B cell (primary cell): ENCODE measurements around the gene ITGB4. TPM values are rescaled to one million over a fixed set of nuclear protein-coding genes. Genes with fewer than 3 reads are reported as not detected.

ENCODE experiments used
- ATAC-seq: fragments of 200-7000 bp; cut with Tn5 transposase; one replicate; pipeline ENCODE4 v1.10.0; 2021; ENCODE audit warnings: low read depth, mild to moderate bottlenecking, moderate number of reproducible peaks, moderate library complexity
- CTCF ChIA-PET: fragments of 350-600 bp; sonication (Branson Sonifier 250); formaldehyde crosslinking; loops from one replicate; lab custom pipeline; 2021; ENCODE audit warnings: antibody characterized with exemption, inconsistent platforms; lab: Charles Lee
- POLR2A ChIA-PET: fragments of 350-600 bp; sonication (Branson Sonifier 250); formaldehyde crosslinking; loops from one replicate; lab custom pipeline; 2021; ENCODE audit warnings: antibody characterized with exemption; lab: Charles Lee
- DNase-seq: peaks from one replicate; pipeline ENCODE4 v3.0.0; 2013
- H2AFZ ChIP-seq: 2 replicates; pipeline ENCODE4 v1.6.1; 2012; ENCODE audit warnings: mild to moderate bottlenecking, low read depth, low read length; ENCODE audit not compliant: insufficient read depth, poor library complexity, severe bottlenecking
- H3K27ac ChIP-seq, 2 donors: 1 replicate in 1 of 2; 2 replicates in 1 of 2; pipeline ENCODE4 v1.5.1; 2012 to 2013; ENCODE audit warnings: low read length in 2 of 2, mild to moderate bottlenecking in 2 of 2, moderate library complexity in 1 of 2
- H3K27me3 ChIP-seq, 4 experiments: fragments of 200-600 bp in 1 of 4; sonication (generic) in 1 of 4; replicated peaks in 1 of 4; 1 replicate in 2 of 4; 2 replicates in 2 of 4; pipeline versions ENCODE4 v1.6.1 to v1.7.0; 2013 to 2016; ENCODE audit warnings: low read length in 3 of 4, mild to moderate bottlenecking in 2 of 4, mixed read lengths in 1 of 4, moderate library complexity in 1 of 4; ENCODE audit not compliant: insufficient read depth in 4 of 4, control insufficient read depth in 3 of 4; ENCODE audit errors: control extremely low read depth in 1 of 4
- H3K36me3 ChIP-seq, 2 experiments: replicated peaks in 1 of 2; 1 replicate in 1 of 2; 2 replicates in 1 of 2; pipeline versions ENCODE4 v1.6.1 to v1.7.1; 2013; ENCODE audit warnings: low read length in 1 of 2; ENCODE audit not compliant: insufficient read depth in 2 of 2, control insufficient read depth in 1 of 2; ENCODE audit errors: control extremely low read depth in 1 of 2, extremely low read depth in 1 of 2
- H3K4me1 ChIP-seq, 2 donors: fragments of 200-600 bp in 1 of 2; sonication (generic) in 1 of 2; 1 replicate in 1 of 2; 2 replicates in 1 of 2; pipeline versions ENCODE4 v1.5.1 to v1.6.1; 2013 to 2017; ENCODE audit warnings: low read length in 2 of 2; ENCODE audit not compliant: control insufficient read depth in 2 of 2, insufficient read depth in 2 of 2
- H3K4me2 ChIP-seq: replicated peaks from 2 replicates; pipeline ENCODE3; 2012; ENCODE audit warnings: mild to moderate bottlenecking, low read depth, low read length; ENCODE audit not compliant: poor library complexity, severe bottlenecking
- H3K4me3 ChIP-seq, 5 experiments: fragments of 200-600 bp in 1 of 5; sonication (generic) in 1 of 5; 1 replicate in 3 of 5; 2 replicates in 2 of 5; pipeline versions ENCODE4 v1.5.1 to v1.7.0; 2011 to 2016; ENCODE audit warnings: low read length in 4 of 5, mild to moderate bottlenecking in 4 of 5, low read depth in 2 of 5, control low read depth in 1 of 5, moderate library complexity in 1 of 5; ENCODE audit not compliant: insufficient read depth in 1 of 5; ENCODE audit errors: control extremely low read depth in 1 of 5, extremely low read depth in 1 of 5
- H3K79me2 ChIP-seq: fragments of 200-600 bp; sonication (generic); one replicate; pipeline ENCODE4 v1.6.0; 2016; ENCODE audit warnings: low read length; ENCODE audit not compliant: control insufficient read depth, insufficient read depth
- H3K9ac ChIP-seq: fragments of 200-600 bp; sonication (generic); 2 replicates; pipeline ENCODE4 v1.6.1; 2017; ENCODE audit warnings: mild to moderate bottlenecking, low read length, moderate library complexity
- H3K9me3 ChIP-seq, 3 donors: one replicate each; pipeline versions ENCODE4 v1.6.1 to v1.7.1; 2013; ENCODE audit warnings: low read length in 2 of 3; ENCODE audit not compliant: control insufficient read depth in 2 of 3, insufficient read depth in 1 of 3; ENCODE audit errors: control extremely low read depth in 1 of 3
- H4K20me1 ChIP-seq: 2 replicates; pipeline ENCODE4 v1.6.0; 2012; ENCODE audit warnings: mild to moderate bottlenecking, low read length; ENCODE audit not compliant: insufficient read depth, control insufficient read depth, poor library complexity, severe bottlenecking
- H3K27ac Mint-ChIP-seq: one replicate; pipeline ENCODE4 v1.8.0; 2021; ENCODE audit warnings: mixed read lengths
- H3K27me3 Mint-ChIP-seq: one replicate; pipeline ENCODE4 v1.8.0; 2021; ENCODE audit warnings: mixed read lengths
- H3K4me1 Mint-ChIP-seq: one replicate; pipeline ENCODE4 v1.8.0; 2021; ENCODE audit warnings: mixed read lengths
- H3K4me3 Mint-ChIP-seq: one replicate; pipeline ENCODE4 v1.8.0; 2021; ENCODE audit warnings: mixed read lengths
- H3K9me3 Mint-ChIP-seq: one replicate; pipeline ENCODE4 v1.8.0; 2022; ENCODE audit warnings: mixed read lengths; ENCODE audit not compliant: insufficient read depth
- EZH2 ChIP-seq: IDR thresholded peaks from 2 replicates; pipeline ENCODE4 v1.6.1; 2012; ENCODE audit warnings: borderline replicate concordance, low read depth, mild to moderate bottlenecking, moderate library complexity, low read length; ENCODE audit not compliant: insufficient read depth, poor library complexity, severe bottlenecking
- WGBS: methylation state at CpG from one replicate; pipeline ENCODE4 v1.1.5; 2013; ENCODE audit warnings: missing lambda C conversion rate; ENCODE audit not compliant: insufficient coverage; 5-methylcytosine and 5-hydroxymethylcytosine counted together
- intact Hi-C: fragments of 100-400 bp; cut with micrococcal nuclease; formaldehyde crosslinking; loops from one replicate; pipeline ENCODE4 v1.10.0; 2022
- polyA plus RNA-seq: library from polyadenylated mRNA; depleted of rRNA; stranded (reverse); fragments of >200 nt; gene quantifications from 2 replicates; pipeline ENCODE4 v1.2.3, GENCODE V29; 2012
- total RNA-seq, 2 donors: library from RNA; stranded (reverse); fragments of 120-200 nt in 1 of 2; gene quantifications; 1 replicate in 1 of 2; 2 replicates in 1 of 2; pipeline versions ENCODE4 v1.2.3 to v1.2.4, GENCODE V29; 2013 to 2022
- TF ChIP-seq, protein P1 (sequence below): fragments of 200-600 bp; IDR thresholded peaks from one replicate; pipeline ENCODE4 v1.8.0; 2022; ENCODE audit warnings: antibody characterized with exemption, mild to moderate bottlenecking

Gene ITGB4
- total and polyA plus RNA-seq, 2 donors (not counting 1 experiment from before 2014, with no cell fraction given), result 0.12 to 0.81 TPM

DNA sequence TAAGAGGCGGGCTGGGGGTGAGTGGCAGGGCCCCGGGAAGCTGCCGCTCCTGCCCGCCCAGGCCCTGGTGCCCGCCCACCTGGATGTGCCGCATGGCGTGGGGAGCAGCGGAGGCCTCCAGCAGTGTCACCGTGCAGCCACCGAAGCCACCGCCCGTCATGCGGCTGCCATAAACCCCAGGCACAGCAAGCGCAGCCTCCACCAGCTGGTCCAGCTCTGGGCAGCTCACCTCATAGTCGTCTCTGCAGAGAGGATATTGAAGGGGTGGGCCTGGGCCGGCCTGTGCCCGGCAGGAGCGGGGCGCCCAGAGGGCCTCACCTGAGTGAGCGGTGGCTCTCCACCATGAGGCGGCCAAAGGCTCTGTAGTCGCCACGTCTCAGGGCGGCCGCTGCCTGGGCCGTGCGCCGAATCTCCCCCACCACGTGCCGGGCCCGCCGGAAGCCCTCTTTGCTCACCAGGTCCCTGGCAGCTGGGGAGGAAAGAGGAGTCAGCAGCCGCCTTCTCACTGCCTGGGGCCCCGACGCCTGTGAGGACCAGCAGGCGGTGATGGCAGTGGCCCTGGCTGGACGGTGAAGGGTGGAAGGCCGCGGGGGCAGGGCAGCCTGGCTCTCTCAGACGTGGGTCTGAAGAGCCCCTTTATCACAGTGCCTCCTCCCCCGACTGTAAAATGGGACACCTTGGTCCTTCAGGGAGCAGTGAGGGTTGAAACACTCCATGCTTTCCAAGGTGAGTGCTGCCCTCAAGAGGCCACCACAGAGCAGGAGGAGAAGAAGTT, 37.1 kb downstream of the ITGB4 start:
- ChIA-PET CTCF (interaction anchor here (1.4 kb wide), 1 partner anchor 10 kb away, joined by 3 read pairs; no protein-coding TSS in a partner anchor), POLR2A (interaction anchor here (2.1 kb wide), 1 partner anchor 20 kb away, joined by 6 read pairs; no protein-coding TSS in a partner anchor)
- Mint-ChIP-seq H3K9me3 (no peaks in the 10 kb centered on the region), H3K4me3 (no peak overlapping the region), H3K27ac (no peak overlapping the region), H3K27me3 (no peaks in the 10 kb centered on the region), H3K4me1 (peaks cover 17% of the 10 kb centered on the region)
- H3K79me2 ChIP-seq, result peaks cover 3% of the 10 kb centered on the region
- DNase-seq (no peak), ATAC-seq (no peak)
- no peak overlapping the region for H3K4me2 ChIP-seq
- 97% methylated on average over 38 of the region's 41 CpGs for WGBS
- no peak overlapping the region for H3K4me3 ChIP-seq
- H4K20me1 ChIP-seq, result peaks cover 4% of the 10 kb centered on the region
- TF ChIP-seq, protein P1, sequence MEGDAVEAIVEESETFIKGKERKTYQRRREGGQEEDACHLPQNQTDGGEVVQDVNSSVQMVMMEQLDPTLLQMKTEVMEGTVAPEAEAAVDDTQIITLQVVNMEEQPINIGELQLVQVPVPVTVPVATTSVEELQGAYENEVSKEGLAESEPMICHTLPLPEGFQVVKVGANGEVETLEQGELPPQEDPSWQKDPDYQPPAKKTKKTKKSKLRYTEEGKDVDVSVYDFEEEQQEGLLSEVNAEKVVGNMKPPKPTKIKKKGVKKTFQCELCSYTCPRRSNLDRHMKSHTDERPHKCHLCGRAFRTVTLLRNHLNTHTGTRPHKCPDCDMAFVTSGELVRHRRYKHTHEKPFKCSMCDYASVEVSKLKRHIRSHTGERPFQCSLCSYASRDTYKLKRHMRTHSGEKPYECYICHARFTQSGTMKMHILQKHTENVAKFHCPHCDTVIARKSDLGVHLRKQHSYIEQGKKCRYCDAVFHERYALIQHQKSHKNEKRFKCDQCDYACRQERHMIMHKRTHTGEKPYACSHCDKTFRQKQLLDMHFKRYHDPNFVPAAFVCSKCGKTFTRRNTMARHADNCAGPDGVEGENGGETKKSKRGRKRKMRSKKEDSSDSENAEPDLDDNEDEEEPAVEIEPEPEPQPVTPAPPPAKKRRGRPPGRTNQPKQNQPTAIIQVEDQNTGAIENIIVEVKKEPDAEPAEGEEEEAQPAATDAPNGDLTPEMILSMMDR, result no peak
- TF ChIP-seq EZH2, result no peak
- no peak overlapping the region for H3K9ac ChIP-seq
- H3K4me1 ChIP-seq, result peaks cover 6 to 16% of the 10 kb centered on the region in 2 donors
- peaks cover 0 to 7% of the 10 kb centered on the region in 2 experiments for H3K36me3 ChIP-seq
- H3K9me3 ChIP-seq, result no peaks in the 10 kb centered on the region
- no peak overlapping the region for H2AFZ ChIP-seq
- H3K27ac ChIP-seq, result no peak overlapping the region
- intact Hi-C loops, result loop anchor here (10.0 kb wide), 1 partner anchor 246 kb away; the partner anchor contains the start of gene CDK3
- H3K27me3 ChIP-seq, result no peaks in the 10 kb centered on the region

DNA sequence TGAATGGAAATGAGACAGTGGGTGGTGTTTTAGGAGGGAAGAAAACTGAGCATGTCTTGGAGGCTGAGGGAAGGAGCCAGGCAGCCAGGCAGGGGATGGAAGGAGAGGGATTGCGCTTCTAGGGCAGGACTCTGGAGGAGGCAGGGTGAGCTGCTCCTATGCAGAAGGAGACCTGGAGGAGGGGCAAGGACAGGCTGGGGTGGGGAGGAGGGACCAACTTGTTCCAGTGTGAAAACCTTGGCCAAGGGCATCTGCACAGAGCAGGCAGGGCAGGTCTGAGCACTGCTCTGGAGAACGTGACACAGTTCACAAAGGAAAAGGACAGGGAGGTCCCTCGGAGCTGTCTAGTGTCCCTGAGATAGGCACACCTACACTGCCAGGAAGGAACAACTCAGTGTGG, 38.2 kb downstream of the ITGB4 start:
- no peak overlapping the region for H3K4me3 Mint-ChIP-seq
- intact Hi-C loops, result loop anchor here (10.0 kb wide), 1 partner anchor 245 kb away; the partner anchor contains the start of gene CDK3
- H3K4me1 Mint-ChIP-seq, result peaks cover 23% of the 10 kb centered on the region
- no peaks in the 10 kb centered on the region for H3K9me3 Mint-ChIP-seq
- ATAC-seq (no peak), DNase-seq (no peak)
- TF ChIP-seq, protein P1, result no peak
- no peak for TF ChIP-seq EZH2
- Histone ChIP-seq H2AFZ (no peak overlapping the region), H4K20me1 (peaks cover 15% of the 10 kb centered on the region), H3K4me2 (no peak overlapping the region), H3K36me3 (peaks cover 0 to 7% of the 10 kb centered on the region in 2 experiments), H3K27me3 (no peaks in the 10 kb centered on the region), H3K4me3 (no peak overlapping the region), H3K27ac (no peak overlapping the region), H3K4me1 (peaks cover 10 to 18% of the 10 kb centered on the region in 2 donors), H3K9me3 (no peaks in the 10 kb centered on the region), H3K79me2 (peaks cover 3% of the 10 kb centered on the region), H3K9ac (no peak overlapping the region)
- 87% methylated on average over 3 of the region's 3 CpGs for WGBS
- no peaks in the 10 kb centered on the region for H3K27me3 Mint-ChIP-seq
- no peak overlapping the region for H3K27ac Mint-ChIP-seq
- ChIA-PET POLR2A (interaction anchor here (2.1 kb wide), 1 partner anchor 19 kb away, joined by 6 read pairs; no protein-coding TSS in a partner anchor), CTCF (interaction anchor here (1.0 to 2.2 kb wide), 6 partner anchors 9 to 127 kb away, joined by 3 to 6 read pairs (median 6); no protein-coding TSS in a partner anchor)
